ENCODE results near the gene KCNMA1.
A peak's percentile ranks its signal among the peaks of the same experiment; 100 is the strongest.
"Not testable (repeated sequence)": the region's sequence is repeated elsewhere in the genome, so short reads cannot be mapped to it uniquely, and the experiment has no call there.

The KCNMA1 gene

GRCh38 chr10:77637532-77638320, at the start of gene KCNMA1:
KCNMA1 (minus strand) TSS chr10:77637808.
- no peaks in the 10 kb centered on the region for H3K9me3 ChIP-seq (ENCODE audit: insufficient read depth, low read length)
- DNase-seq (ENCODE audit: low read depth, low spot score), result no peak
- peak within 1 kb of the TSS; percentile 74 for H3K9ac ChIP-seq (ENCODE audit: insufficient read length, low read depth)
- peak within 1 kb of the TSS; percentile 58 for H3K4me3 ChIP-seq (ENCODE audit: insufficient read length, low read depth)
- no peak for TF ChIP-seq YY1 (IDR thresholded peaks at IDR 0.05; ENCODE audit: insufficient read depth, insufficient read length)
- TF ChIP-seq SUZ12 (IDR thresholded peaks at IDR 0.05; ENCODE audit: extremely low read depth, insufficient read depth, insufficient read length), result no peak
- H3K36me3 ChIP-seq (ENCODE audit: insufficient read depth, insufficient read length, low read length), result peaks cover 3% of the 10 kb centered on the region
- H3K27me3 ChIP-seq (ENCODE audit: insufficient read depth, insufficient read length), result peaks cover 55% of the 10 kb centered on the region
- no peaks in the 10 kb centered on the region for H3K4me1 ChIP-seq (ENCODE audit: insufficient read depth, insufficient read length)

GRCh38 chr10:77686650-77687417, 49.2 kb upstream of the KCNMA1 start:
- H3K27me3 ChIP-seq (ENCODE audit: insufficient read depth, insufficient read length), result peaks cover 73% of the 10 kb centered on the region
- H3K4me3 ChIP-seq (ENCODE audit: insufficient read length, low read depth), result no peak overlapping the region
- DNase-seq (ENCODE audit: low read depth, low spot score), result no peak
- TF ChIP-seq YY1 (IDR thresholded peaks at IDR 0.05; ENCODE audit: insufficient read depth, insufficient read length), result no peak
- no peak for TF ChIP-seq ZNF274 (IDR thresholded peaks at IDR 0.05; ENCODE audit: low read depth, low read length)
- TF ChIP-seq SUZ12 (IDR thresholded peaks at IDR 0.05; ENCODE audit: extremely low read depth, insufficient read depth, insufficient read length), result no peak
- H3K9ac ChIP-seq (ENCODE audit: insufficient read length, low read depth), result no peak overlapping the region
- no peaks in the 10 kb centered on the region for H3K9me3 ChIP-seq (ENCODE audit: insufficient read depth, low read length)
- H3K36me3 ChIP-seq (ENCODE audit: insufficient read depth, insufficient read length, low read length), result no peaks in the 10 kb centered on the region
- peaks cover 4% of the 10 kb centered on the region for H3K4me1 ChIP-seq (ENCODE audit: insufficient read depth, insufficient read length)

- no peak for TF ChIP-seq SUZ12 (IDR thresholded peaks at IDR 0.05; ENCODE audit: extremely low read depth, insufficient read depth, insufficient read length)
- no peak for TF ChIP-seq YY1 (IDR thresholded peaks at IDR 0.05; ENCODE audit: insufficient read depth, insufficient read length)
- DNase-seq (ENCODE audit: low read depth, low spot score), result no peak
- Histone ChIP-seq H3K9me3 (ENCODE audit: insufficient read depth, low read length) (no peaks in the 10 kb centered on the region), H3K4me3 (ENCODE audit: insufficient read length, low read depth) (no peak overlapping the region), H3K27me3 (ENCODE audit: insufficient read depth, insufficient read length) (peaks cover 67% of the 10 kb centered on the region), H3K9ac (ENCODE audit: insufficient read length, low read depth) (no peak overlapping the region), H3K4me1 (ENCODE audit: insufficient read depth, insufficient read length) (peaks cover 4% of the 10 kb centered on the region), H3K36me3 (ENCODE audit: insufficient read depth, insufficient read length, low read length) (no peaks in the 10 kb centered on the region)
These were observed 48.5 kb upstream of the KCNMA1 start for GRCh38 chr10:77686096-77686495.

- Histone ChIP-seq H3K27me3 (ENCODE audit: insufficient read depth, insufficient read length) (peaks cover 61% of the 10 kb centered on the region), H3K4me1 (ENCODE audit: insufficient read depth, insufficient read length) (peaks cover 4% of the 10 kb centered on the region), H3K36me3 (ENCODE audit: insufficient read depth, insufficient read length, low read length) (no peaks in the 10 kb centered on the region), H3K9me3 (ENCODE audit: insufficient read depth, low read length) (no peaks in the 10 kb centered on the region), H3K9ac (ENCODE audit: insufficient read length, low read depth) (no peak overlapping the region), H3K4me3 (ENCODE audit: insufficient read length, low read depth) (no peak overlapping the region)
- TF ChIP-seq YY1 (IDR thresholded peaks at IDR 0.05; ENCODE audit: insufficient read depth, insufficient read length) (no peak), SUZ12 (IDR thresholded peaks at IDR 0.05; ENCODE audit: extremely low read depth, insufficient read depth, insufficient read length) (no peak), ZNF274 (IDR thresholded peaks at IDR 0.05; ENCODE audit: low read depth, low read length) (no peak)
- no peak for DNase-seq (ENCODE audit: low read depth, low spot score)
These were observed 47.8 kb upstream of the KCNMA1 start for GRCh38 chr10:77685432-77685831.

GRCh38 chr10:77683088-77683432, 45.5 kb upstream of the KCNMA1 start:
- H3K36me3 ChIP-seq (ENCODE audit: insufficient read depth, insufficient read length, low read length), result not testable (repeated sequence)

GRCh38 chr10:77682393-77683087, 44.9 kb upstream of the KCNMA1 start:
- Histone ChIP-seq H3K9me3 (ENCODE audit: insufficient read depth, low read length) (no peaks in the 10 kb centered on the region), H3K9ac (ENCODE audit: insufficient read length, low read depth) (no peak overlapping the region), H3K27me3 (ENCODE audit: insufficient read depth, insufficient read length) (peaks cover 37% of the 10 kb centered on the region), H3K36me3 (ENCODE audit: insufficient read depth, insufficient read length, low read length) (no peaks in the 10 kb centered on the region), H3K4me3 (ENCODE audit: insufficient read length, low read depth) (no peak overlapping the region), H3K4me1 (ENCODE audit: insufficient read depth, insufficient read length) (peaks cover 4% of the 10 kb centered on the region)
- no peak for TF ChIP-seq YY1 (IDR thresholded peaks at IDR 0.05; ENCODE audit: insufficient read depth, insufficient read length)
- TF ChIP-seq SUZ12 (IDR thresholded peaks at IDR 0.05; ENCODE audit: extremely low read depth, insufficient read depth, insufficient read length), result no peak
- TF ChIP-seq ZNF274 (IDR thresholded peaks at IDR 0.05; ENCODE audit: low read depth, low read length), result no peak
- DNase-seq (ENCODE audit: low read depth, low spot score), result no peak

More at GRCh38 chr10:77683088-77683432, 45.5 kb upstream of the KCNMA1 start:
- not testable (repeated sequence) for H3K9ac ChIP-seq (ENCODE audit: insufficient read length, low read depth); H3K4me3 ChIP-seq (ENCODE audit: insufficient read length, low read depth); H3K4me1 ChIP-seq (ENCODE audit: insufficient read depth, insufficient read length); H3K9me3 ChIP-seq (ENCODE audit: insufficient read depth, low read length); DNase-seq (ENCODE audit: low read depth, low spot score)
- peaks cover 40% of the 10 kb centered on the region for H3K27me3 ChIP-seq (ENCODE audit: insufficient read depth, insufficient read length)

GRCh38 chr10:77681839-77682238, 44.2 kb upstream of the KCNMA1 start:
- TF ChIP-seq ZNF274 (IDR thresholded peaks at IDR 0.05; ENCODE audit: low read depth, low read length) (no peak), SUZ12 (IDR thresholded peaks at IDR 0.05; ENCODE audit: extremely low read depth, insufficient read depth, insufficient read length) (no peak), YY1 (IDR thresholded peaks at IDR 0.05; ENCODE audit: insufficient read depth, insufficient read length) (no peak)
- no peaks in the 10 kb centered on the region for H3K9me3 ChIP-seq (ENCODE audit: insufficient read depth, low read length)
- H3K9ac ChIP-seq (ENCODE audit: insufficient read length, low read depth), result no peak overlapping the region

More at GRCh38 chr10:77681839-77682238, 44.2 kb upstream of the KCNMA1 start:
- no peak for DNase-seq (ENCODE audit: low read depth, low spot score)
- peaks cover 36% of the 10 kb centered on the region for H3K27me3 ChIP-seq (ENCODE audit: insufficient read depth, insufficient read length)
- H3K4me3 ChIP-seq (ENCODE audit: insufficient read length, low read depth), result no peak overlapping the region
- no peaks in the 10 kb centered on the region for H3K36me3 ChIP-seq (ENCODE audit: insufficient read depth, insufficient read length, low read length)
- peaks cover 4% of the 10 kb centered on the region for H3K4me1 ChIP-seq (ENCODE audit: insufficient read depth, insufficient read length)

All from NT2/D1 (cell line).